Spinal cord (tissue), 10 donors: ENCODE data around the gene ZFAND6. TPM values are rescaled to one million over a fixed set of nuclear protein-coding genes. Genes with fewer than 3 reads are reported as not detected.
A peak's percentile ranks its signal among the peaks of the same experiment; 100 is the strongest.
"Not testable (repeated sequence)": the region's sequence is repeated elsewhere in the genome, so short reads cannot be mapped to it uniquely, and the experiment has no call there.

Source experiments
- DNase-seq, 6 donors: peaks; one replicate each; pipeline versions ENCODE4 v3.0.0 to v3.0.0-alpha.2; 2013 to 2015; ENCODE audit warnings: low spot score in 6 of 6, low read depth in 4 of 6
- H3K27ac ChIP-seq: one replicate; pipeline ENCODE4 v1.5.1; 2013; ENCODE audit warnings: low read depth, low read length, control low read depth
- H3K27me3 ChIP-seq: one replicate; pipeline ENCODE4 v1.6.1; 2013; ENCODE audit warnings: low read length; ENCODE audit not compliant: control insufficient read depth, insufficient read depth
- H3K36me3 ChIP-seq: one replicate; pipeline ENCODE4 v1.6.1; 2013; ENCODE audit warnings: low read length; ENCODE audit not compliant: control insufficient read depth, insufficient read depth
- H3K4me1 ChIP-seq: one replicate; pipeline ENCODE4 v1.6.1; 2013; ENCODE audit warnings: low read length; ENCODE audit not compliant: control insufficient read depth, insufficient read depth
- H3K4me3 ChIP-seq: one replicate; pipeline ENCODE4 v1.5.1; 2013; ENCODE audit warnings: low read depth, low read length, control low read depth
- H3K9me3 ChIP-seq: one replicate; pipeline ENCODE4 v1.6.1; 2013; ENCODE audit warnings: low read length; ENCODE audit not compliant: control insufficient read depth, insufficient read depth
- WGBS: methylation state at CpG from one replicate; pipeline ENCODE4 v1.1.5; 2013; ENCODE audit warnings: missing lambda C conversion rate; ENCODE audit not compliant: insufficient coverage; 5-methylcytosine and 5-hydroxymethylcytosine counted together
- polyA plus RNA-seq, 2 donors: library from polyadenylated mRNA; unstranded; fragments of 120-200 nt; gene quantifications; one replicate each; pipeline ENCODE4 v1.2.1, GENCODE V29; 2013; ENCODE audit not compliant: insufficient read length in 2 of 2
- total RNA-seq, 2 donors: library from RNA; depleted of rRNA in 1 of 2; stranded (reverse); fragments of 120-200 nt in 1 of 2; fragments of >200 nt in 1 of 2; gene quantifications; one replicate each; pipeline versions ENCODE4 v1.2.3 to v1.2.4, GENCODE V29; 2013 to 2014
- donor health status: healthy.

Gene ZFAND6
- total and polyA plus RNA-seq, 4 donors: 102 to 196 (median 128) TPM

GRCh38 chr15:80120636-80121035, 61.2 kb downstream of the ZFAND6 start:
- WGBS: no CpG with 5 or more reads among the region's 1 CpG

GRCh38 chr15:80121546-80121945, 62.1 kb downstream of the ZFAND6 start:
- Histone ChIP-seq H3K36me3 (peaks cover 6% of the 10 kb centered on the region), H3K4me1 (no peaks in the 10 kb centered on the region), H3K9me3 (no peaks in the 10 kb centered on the region), H3K27me3 (no peaks in the 10 kb centered on the region), H3K4me3 (no peak overlapping the region), H3K27ac (no peak overlapping the region)
- DNase-seq: peak in 1 of 6 donors; percentile 64
- 80% methylated on average over 1 of the region's 4 CpGs for WGBS

More at GRCh38 chr15:80120636-80121035, 61.2 kb downstream of the ZFAND6 start:
- no peaks in the 10 kb centered on the region for H3K9me3 ChIP-seq
- H3K36me3 ChIP-seq: peaks cover 6% of the 10 kb centered on the region
- H3K27me3 ChIP-seq: no peaks in the 10 kb centered on the region
- no peak overlapping the region for H3K4me3 ChIP-seq
- H3K4me1 ChIP-seq: no peaks in the 10 kb centered on the region
- H3K27ac ChIP-seq: no peak overlapping the region
- no peak for DNase-seq

- H3K4me1 ChIP-seq: no peaks in the 10 kb centered on the region
- H3K36me3 ChIP-seq: peaks cover 8% of the 10 kb centered on the region
- no peak overlapping the region for H3K4me3 ChIP-seq
- H3K9me3 ChIP-seq: no peaks in the 10 kb centered on the region
- WGBS: 74% methylated on average over 2 of the region's 6 CpGs
- H3K27me3 ChIP-seq: no peaks in the 10 kb centered on the region
- peak in 1 of 6 donors; percentile 57 for DNase-seq
- no peak overlapping the region for H3K27ac ChIP-seq
Observed at GRCh38 chr15:80123034-80123433, 63.6 kb downstream of the ZFAND6 start.

GRCh38 chr15:80127253-80127652, 67.8 kb downstream of the ZFAND6 start:
- H3K27me3 ChIP-seq, H3K4me1 ChIP-seq, H3K27ac ChIP-seq, DNase-seq, H3K9me3 ChIP-seq, H3K4me3 ChIP-seq, H3K36me3 ChIP-seq: not testable (repeated sequence)
- WGBS: 97% methylated on average over 6 of the region's 6 CpGs

- H3K27me3 ChIP-seq: no peaks in the 10 kb centered on the region
Observed at GRCh38 chr15:80127911-80128310, 68.4 kb downstream of the ZFAND6 start.

GRCh38 chr15:80132382-80132781, 72.9 kb downstream of the ZFAND6 start:
- DNase-seq: no peak
- H3K27me3 ChIP-seq: no peaks in the 10 kb centered on the region
- H3K36me3 ChIP-seq: peaks cover 5% of the 10 kb centered on the region
- H3K27ac ChIP-seq: no peak overlapping the region
- H3K9me3 ChIP-seq: no peaks in the 10 kb centered on the region
- H3K4me1 ChIP-seq: no peaks in the 10 kb centered on the region
- WGBS: 50% methylated on average over 1 of the region's 3 CpGs
- H3K4me3 ChIP-seq: no peak overlapping the region

More at GRCh38 chr15:80127911-80128310, 68.4 kb downstream of the ZFAND6 start:
- Histone ChIP-seq H3K4me3 (no peak overlapping the region), H3K27ac (no peak overlapping the region), H3K4me1 (no peaks in the 10 kb centered on the region), H3K36me3 (peaks cover 8% of the 10 kb centered on the region), H3K9me3 (no peaks in the 10 kb centered on the region)
- no CpG with 5 or more reads among the region's 2 CpGs for WGBS
- no peak for DNase-seq

GRCh38 chr15:80136854-80137253, 77.4 kb downstream of the ZFAND6 start:
- WGBS: no CpG with 5 or more reads among the region's 3 CpGs
- Histone ChIP-seq H3K27me3 (no peaks in the 10 kb centered on the region), H3K9me3 (no peaks in the 10 kb centered on the region), H3K4me1 (no peaks in the 10 kb centered on the region), H3K36me3 (peaks cover 5% of the 10 kb centered on the region), H3K4me3 (no peak overlapping the region), H3K27ac (no peak overlapping the region)
- no peak for DNase-seq

GRCh38 chr15:80138961-80139360, 79.5 kb downstream of the ZFAND6 start:
- Histone ChIP-seq H3K4me3 (no peak overlapping the region), H3K4me1 (no peaks in the 10 kb centered on the region), H3K27ac (no peak overlapping the region), H3K27me3 (no peaks in the 10 kb centered on the region), H3K36me3 (peaks cover 2% of the 10 kb centered on the region), H3K9me3 (no peaks in the 10 kb centered on the region)
- no peak for DNase-seq
- WGBS: no CpG with 5 or more reads among the region's 3 CpGs

GRCh38 chr15:80140909-80141308, 81.4 kb downstream of the ZFAND6 start:
- Histone ChIP-seq H3K4me1 (no peaks in the 10 kb centered on the region), H3K27me3 (no peaks in the 10 kb centered on the region), H3K27ac (no peak overlapping the region), H3K36me3 (no peaks in the 10 kb centered on the region), H3K9me3 (no peaks in the 10 kb centered on the region), H3K4me3 (no peak overlapping the region)
- 100% methylated on average over 3 of the region's 4 CpGs for WGBS
- DNase-seq: no peak

GRCh38 chr15:80141916-80142598, 82.6 kb downstream of the ZFAND6 start:
- no peak for DNase-seq
- Histone ChIP-seq H3K4me3 (no peak overlapping the region), H3K27me3 (no peaks in the 10 kb centered on the region), H3K27ac (no peak overlapping the region), H3K4me1 (no peaks in the 10 kb centered on the region), H3K9me3 (no peaks in the 10 kb centered on the region), H3K36me3 (no peaks in the 10 kb centered on the region)
- 94% methylated on average over 1 of the region's 5 CpGs for WGBS
